GM23338 (cell line): ENCODE results near the gene CITED1. TPM values are rescaled to one million over a fixed set of nuclear protein-coding genes. Genes with fewer than 3 reads are reported as not detected.

ENCODE experiments used
- ATAC-seq: fragments of 200-7000 bp; cut with Tn5 transposase; 3 replicates; pipeline ENCODE4 v1.9.1; 2020
- DNase-seq: peaks from one replicate; pipeline ENCODE4 v3.0.0-alpha.2; 2015; ENCODE audit warnings: low spot score
- H2AFZ ChIP-seq: fragments of 200-600 bp; sonication (generic); 2 replicates; pipeline ENCODE4 v1.8.0; 2016; ENCODE audit warnings: antibody characterized with exemption, mild to moderate bottlenecking, moderate library complexity
- H3F3A ChIP-seq: fragments of 200-600 bp; sonication (generic); replicated peaks from 2 replicates; pipeline ENCODE4 v1.8.0; 2017; ENCODE audit warnings: antibody characterized with exemption, mixed run types, low read depth
- H3K27ac ChIP-seq: fragments of 200-600 bp; sonication (generic); 2 replicates; pipeline ENCODE4 v1.6.1; 2016; ENCODE audit warnings: low read depth
- H3K27me3 ChIP-seq: fragments of 200-600 bp; sonication (generic); 2 replicates; pipeline ENCODE4 v1.8.0; 2016; ENCODE audit warnings: mild to moderate bottlenecking, mixed run types, moderate library complexity; ENCODE audit not compliant: insufficient read depth
- H3K36me3 ChIP-seq: fragments of 200-600 bp; sonication (generic); 2 replicates; pipeline ENCODE4 v1.8.0; 2016; ENCODE audit warnings: mild to moderate bottlenecking; ENCODE audit not compliant: insufficient read depth
- H3K4me1 ChIP-seq: fragments of 200-600 bp; sonication (generic); 2 replicates; pipeline ENCODE4 v1.8.0; 2016; ENCODE audit warnings: mild to moderate bottlenecking, moderate library complexity; ENCODE audit not compliant: insufficient read depth
- H3K4me2 ChIP-seq: fragments of 200-600 bp; sonication (generic); 2 replicates; pipeline ENCODE4 v1.7.1; 2017; ENCODE audit warnings: mixed run types
- H3K4me3 ChIP-seq: fragments of 200-600 bp; sonication (generic); 2 replicates; pipeline ENCODE4 v1.6.1; 2016; ENCODE audit warnings: mixed run types
- H3K79me2 ChIP-seq: fragments of 200-600 bp; sonication (generic); replicated peaks from 2 replicates; pipeline ENCODE4 v1.8.0; 2017; ENCODE audit warnings: mild to moderate bottlenecking; ENCODE audit not compliant: insufficient read depth
- H3K9me2 ChIP-seq: fragments of 200-600 bp; sonication (generic); 2 replicates; pipeline ENCODE4 v1.8.0; 2017; ENCODE audit not compliant: insufficient read depth
- H4K20me1 ChIP-seq: fragments of 200-600 bp; sonication (generic); replicated peaks from 2 replicates; pipeline ENCODE4 v1.8.0; 2017; ENCODE audit warnings: mild to moderate bottlenecking; ENCODE audit not compliant: insufficient read depth
- H3K27ac Mint-ChIP-seq: 2 replicates; pipeline ENCODE4 v1.8.0; 2020; ENCODE audit warnings: inconsistent platforms, mild to moderate bottlenecking, moderate library complexity, mixed read lengths
- H3K27me3 Mint-ChIP-seq: 3 replicates; pipeline ENCODE4 v1.8.0; 2022; ENCODE audit warnings: low read depth, mild to moderate bottlenecking, moderate library complexity, mixed read lengths, inconsistent platforms; ENCODE audit not compliant: insufficient read depth, poor library complexity
- H3K36me3 Mint-ChIP-seq: 3 replicates; pipeline ENCODE4 v1.8.0; 2021; ENCODE audit warnings: low read depth, mild to moderate bottlenecking, inconsistent platforms, moderate library complexity, mixed read lengths
- H3K4me1 Mint-ChIP-seq: 3 replicates; pipeline ENCODE4 v1.8.0; 2020; ENCODE audit warnings: mild to moderate bottlenecking, inconsistent platforms, mixed read lengths
- H3K4me3 Mint-ChIP-seq: 3 replicates; pipeline ENCODE4 v1.8.0; 2021; ENCODE audit warnings: moderate library complexity, mild to moderate bottlenecking, inconsistent platforms, mixed read lengths
- H3K9me3 Mint-ChIP-seq: 3 replicates; pipeline ENCODE4 v1.8.0; 2020; ENCODE audit warnings: moderate library complexity, mild to moderate bottlenecking, inconsistent platforms, mixed read lengths
- CREB1 ChIP-seq: fragments of 250-450 bp; sonication (Bioruptor Pico); IDR thresholded peaks from 2 replicates; pipeline ENCODE4 v1.5.0; 2020; ENCODE audit warnings: low read depth, mild to moderate bottlenecking, moderate library complexity
- EZH2phosphoT487 ChIP-seq: fragments of 200-600 bp; sonication (generic); IDR thresholded peaks from one replicate; pipeline ENCODE4 v1.8.1; 2018; ENCODE audit warnings: antibody characterized with exemption; ENCODE audit not compliant: unreplicated experiment
- POLR2AphosphoS5 ChIP-seq: IDR thresholded peaks from 2 replicates; pipeline ENCODE4 v1.6.1; 2016; ENCODE audit warnings: antibody characterized with exemption, low read depth
- STAT1 ChIP-seq: IDR thresholded peaks from one replicate; pipeline ENCODE4 v1.6.1; 2016; ENCODE audit warnings: antibody characterized with exemption; ENCODE audit not compliant: unreplicated experiment
- polyA plus RNA-seq: library from polyadenylated mRNA; unstranded; fragments of >200 nt; fragmentation: Nextera tagmentation; extraction: Ambion mirVana; gene quantifications from 2 replicates; pipeline ENCODE4 v1.2.1, GENCODE V29; 2016
- total RNA-seq: library from RNA; depleted of rRNA; stranded (reverse); fragments of >200 nt; shearing (Covaris generic); gene quantifications from 2 replicates; pipeline ENCODE4 v1.2.3, GENCODE V29; 2014
- TF ChIP-seq, protein P1 (sequence below): IDR thresholded peaks from one replicate; pipeline ENCODE4 v1.6.1; 2018; ENCODE audit warnings: antibody characterized with exemption; ENCODE audit not compliant: unreplicated experiment
- TF ChIP-seq, protein P2 (sequence below), 2 experiments: fragments of 200-600 bp in 1 of 2; sonication (generic) in 1 of 2; conservative IDR thresholded peaks; 2 replicates each; pipeline versions ENCODE4 v1.5.1 to v1.6.1; 2016 to 2017; ENCODE audit warnings: antibody characterized with exemption in 2 of 2, low read depth in 2 of 2, mild to moderate bottlenecking in 2 of 2, moderate library complexity in 1 of 2
- TF ChIP-seq, protein P3 (sequence below): IDR thresholded peaks from 2 replicates; pipeline ENCODE4 v1.6.1; 2016; ENCODE audit warnings: antibody characterized with exemption

The CITED1 gene
- total and polyA plus RNA-seq, 2 experiments from 2014 or later: 0.45 to 1.1 TPM

DNA sequence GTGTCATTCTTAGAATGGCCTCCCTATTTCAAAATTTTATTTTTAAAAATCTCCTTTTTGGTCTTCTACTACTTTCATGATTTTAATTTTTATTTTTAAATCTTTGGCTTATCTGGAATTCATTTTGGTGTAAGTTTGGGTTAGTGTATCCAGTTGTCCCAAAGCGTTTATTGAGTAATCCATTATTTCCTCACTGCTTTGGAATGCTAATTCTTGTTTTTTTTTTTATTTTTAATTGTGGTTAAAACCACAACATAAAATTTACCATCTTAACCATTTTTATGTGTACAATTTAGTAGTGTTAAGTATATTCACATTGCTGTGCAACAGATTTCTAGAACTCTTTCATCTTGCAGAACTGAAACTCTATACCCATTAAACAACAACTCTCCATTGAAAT is 8.7 kb downstream of the CITED1 start (continued):
- TF ChIP-seq, protein P1, sequence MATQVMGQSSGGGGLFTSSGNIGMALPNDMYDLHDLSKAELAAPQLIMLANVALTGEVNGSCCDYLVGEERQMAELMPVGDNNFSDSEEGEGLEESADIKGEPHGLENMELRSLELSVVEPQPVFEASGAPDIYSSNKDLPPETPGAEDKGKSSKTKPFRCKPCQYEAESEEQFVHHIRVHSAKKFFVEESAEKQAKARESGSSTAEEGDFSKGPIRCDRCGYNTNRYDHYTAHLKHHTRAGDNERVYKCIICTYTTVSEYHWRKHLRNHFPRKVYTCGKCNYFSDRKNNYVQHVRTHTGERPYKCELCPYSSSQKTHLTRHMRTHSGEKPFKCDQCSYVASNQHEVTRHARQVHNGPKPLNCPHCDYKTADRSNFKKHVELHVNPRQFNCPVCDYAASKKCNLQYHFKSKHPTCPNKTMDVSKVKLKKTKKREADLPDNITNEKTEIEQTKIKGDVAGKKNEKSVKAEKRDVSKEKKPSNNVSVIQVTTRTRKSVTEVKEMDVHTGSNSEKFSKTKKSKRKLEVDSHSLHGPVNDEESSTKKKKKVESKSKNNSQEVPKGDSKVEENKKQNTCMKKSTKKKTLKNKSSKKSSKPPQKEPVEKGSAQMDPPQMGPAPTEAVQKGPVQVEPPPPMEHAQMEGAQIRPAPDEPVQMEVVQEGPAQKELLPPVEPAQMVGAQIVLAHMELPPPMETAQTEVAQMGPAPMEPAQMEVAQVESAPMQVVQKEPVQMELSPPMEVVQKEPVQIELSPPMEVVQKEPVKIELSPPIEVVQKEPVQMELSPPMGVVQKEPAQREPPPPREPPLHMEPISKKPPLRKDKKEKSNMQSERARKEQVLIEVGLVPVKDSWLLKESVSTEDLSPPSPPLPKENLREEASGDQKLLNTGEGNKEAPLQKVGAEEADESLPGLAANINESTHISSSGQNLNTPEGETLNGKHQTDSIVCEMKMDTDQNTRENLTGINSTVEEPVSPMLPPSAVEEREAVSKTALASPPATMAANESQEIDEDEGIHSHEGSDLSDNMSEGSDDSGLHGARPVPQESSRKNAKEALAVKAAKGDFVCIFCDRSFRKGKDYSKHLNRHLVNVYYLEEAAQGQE: no peak
- TF ChIP-seq, protein P2, sequence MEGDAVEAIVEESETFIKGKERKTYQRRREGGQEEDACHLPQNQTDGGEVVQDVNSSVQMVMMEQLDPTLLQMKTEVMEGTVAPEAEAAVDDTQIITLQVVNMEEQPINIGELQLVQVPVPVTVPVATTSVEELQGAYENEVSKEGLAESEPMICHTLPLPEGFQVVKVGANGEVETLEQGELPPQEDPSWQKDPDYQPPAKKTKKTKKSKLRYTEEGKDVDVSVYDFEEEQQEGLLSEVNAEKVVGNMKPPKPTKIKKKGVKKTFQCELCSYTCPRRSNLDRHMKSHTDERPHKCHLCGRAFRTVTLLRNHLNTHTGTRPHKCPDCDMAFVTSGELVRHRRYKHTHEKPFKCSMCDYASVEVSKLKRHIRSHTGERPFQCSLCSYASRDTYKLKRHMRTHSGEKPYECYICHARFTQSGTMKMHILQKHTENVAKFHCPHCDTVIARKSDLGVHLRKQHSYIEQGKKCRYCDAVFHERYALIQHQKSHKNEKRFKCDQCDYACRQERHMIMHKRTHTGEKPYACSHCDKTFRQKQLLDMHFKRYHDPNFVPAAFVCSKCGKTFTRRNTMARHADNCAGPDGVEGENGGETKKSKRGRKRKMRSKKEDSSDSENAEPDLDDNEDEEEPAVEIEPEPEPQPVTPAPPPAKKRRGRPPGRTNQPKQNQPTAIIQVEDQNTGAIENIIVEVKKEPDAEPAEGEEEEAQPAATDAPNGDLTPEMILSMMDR (conservative IDR thresholded peaks at IDR 0.05; ENCODE audit: low read depth in 2 of 2): no peak
- TF ChIP-seq POLR2AphosphoS5 (no peak), CREB1 (CRISPR knock-in tag) (no peak), STAT1 (no peak), EZH2phosphoT487 (no peak)
- TF ChIP-seq, protein P3, sequence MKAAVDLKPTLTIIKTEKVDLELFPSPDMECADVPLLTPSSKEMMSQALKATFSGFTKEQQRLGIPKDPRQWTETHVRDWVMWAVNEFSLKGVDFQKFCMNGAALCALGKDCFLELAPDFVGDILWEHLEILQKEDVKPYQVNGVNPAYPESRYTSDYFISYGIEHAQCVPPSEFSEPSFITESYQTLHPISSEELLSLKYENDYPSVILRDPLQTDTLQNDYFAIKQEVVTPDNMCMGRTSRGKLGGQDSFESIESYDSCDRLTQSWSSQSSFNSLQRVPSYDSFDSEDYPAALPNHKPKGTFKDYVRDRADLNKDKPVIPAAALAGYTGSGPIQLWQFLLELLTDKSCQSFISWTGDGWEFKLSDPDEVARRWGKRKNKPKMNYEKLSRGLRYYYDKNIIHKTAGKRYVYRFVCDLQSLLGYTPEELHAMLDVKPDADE: no peak

DNA sequence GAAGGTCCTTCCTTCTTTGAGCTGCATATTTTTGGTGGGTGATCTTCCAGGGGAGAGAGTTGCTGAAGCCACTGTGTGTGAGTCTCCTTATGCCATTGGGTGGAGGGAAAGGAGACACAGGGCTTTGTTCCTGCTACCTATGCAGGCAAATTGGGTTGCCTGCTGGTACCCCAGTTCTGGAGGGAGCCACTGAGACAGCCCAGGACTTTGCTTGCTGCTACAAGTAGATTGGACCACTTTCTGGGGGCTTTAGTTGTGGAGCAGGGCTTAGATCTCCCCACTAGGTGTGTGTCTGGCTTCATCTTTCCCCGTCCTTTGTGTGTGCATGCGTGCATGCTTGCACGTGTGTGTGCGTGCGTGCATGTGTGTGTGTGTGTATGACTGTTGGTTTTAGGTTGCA is 10.0 kb downstream of the CITED1 start:
- H3K9me3 Mint-ChIP-seq: no peaks in the 10 kb centered on the region
- H3K27ac Mint-ChIP-seq: no peak overlapping the region
- TF ChIP-seq, protein P2 (conservative IDR thresholded peaks at IDR 0.05; ENCODE audit: low read depth in 2 of 2): no peak
- TF ChIP-seq, protein P3: no peak
- TF ChIP-seq CREB1 (CRISPR knock-in tag): no peak

More for the DNA sequence above, 10.0 kb downstream of the CITED1 start:
- Mint-ChIP-seq H3K36me3 (no peaks in the 10 kb centered on the region), H3K4me3 (no peak overlapping the region), H3K27me3 (peaks cover 3% of the 10 kb centered on the region), H3K4me1 (no peaks in the 10 kb centered on the region; the same call in 2 of the 3 replicates)
- no peak for DNase-seq
- ATAC-seq: no peak
- Histone ChIP-seq H3K4me3 (no peak overlapping the region), H2AFZ (no peak overlapping the region), H3K36me3 (no peaks in the 10 kb centered on the region), H3K9me2 (no peaks in the 10 kb centered on the region), H3K4me2 (no peak overlapping the region), H3K27ac (no peak overlapping the region), H3K27me3 (no peaks in the 10 kb centered on the region; the same call in 1 of the 2 replicates), H3F3A (no peaks in the 10 kb centered on the region), H3K79me2 (no peaks in the 10 kb centered on the region), H4K20me1 (no peaks in the 10 kb centered on the region), H3K4me1 (no peaks in the 10 kb centered on the region)
